Heart left ventricle (tissue), 13 donors: ENCODE results near the gene LMCD1.

Experiments used
- POLR2A ChIP-seq, 2 donors: fragments of 450-650 bp; IDR thresholded peaks; one replicate each; pipeline ENCODE4 v1.6.1; 2017; ENCODE audit warnings: antibody characterized with exemption in 2 of 2, mild to moderate bottlenecking in 2 of 2, moderate library complexity in 2 of 2
- TF ChIP-seq, protein P1 (sequence below), 12 donors: fragments of 200-600 bp; sonication (generic) in 4 of 12; IDR thresholded peaks; one replicate each; pipeline versions ENCODE4 v1.5.0 to v1.8.0; 2018 to 2022; ENCODE audit warnings: antibody characterized with exemption in 12 of 12, mild to moderate bottlenecking in 5 of 12
- donor health status: ischemic (EF 13 %, LVEDD 7.1; RV severe dilation, severe dysfunction).
- donor health status: DM: no; HTN: yes; CAD: no.
- donor health status: DM: no; HTN: no; CAD: no.
- donor health status: ischemic (EF 25% LVEDD 6.9; RV normal size, moderate dysfunction).
- donor health status: ischemic (EF 25% LVEDD 5.7; RV mildly dilated, moderate dysfunction).
- donor health status: ischemic (EF 35%, LVEDD 5.7; RV mildly dilated, moderate dysfunction).
- donor health status: nonischemic (EF 11% LVEDD 7.7; RV severe dilation, severe dysfunction).
- donor health status: DM: yes; HTN: yes; CAD: no.
- donor health status: PGD.
- donor health status: ischemic (EF 29% LVEDD 5.4; RV normal size, mild dysfunction).
- donor health status: nonischemic (EF 23%, LVEDD 6.1; RV moderate dilation, normal function).

DNA sequence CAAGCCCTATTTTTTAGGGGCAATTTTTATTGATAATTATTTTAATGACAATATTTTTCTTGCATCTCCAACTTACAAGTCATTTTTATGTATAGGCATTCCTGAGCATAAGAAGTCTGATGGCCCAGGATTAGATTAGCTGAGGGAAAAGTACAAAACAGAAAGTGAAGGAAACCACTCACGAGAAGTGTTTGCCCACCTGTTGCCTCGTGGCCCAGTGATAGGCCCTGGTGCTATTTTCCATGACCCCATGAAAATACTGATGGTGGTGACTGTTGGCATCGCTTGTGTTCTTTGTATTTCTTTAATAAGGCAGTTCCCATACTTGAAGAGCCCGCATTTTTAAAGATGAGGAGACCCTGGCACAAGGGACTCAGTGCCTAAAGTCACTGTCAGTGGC lies 7.9 kb upstream of the LMCD1 start:
- no peak for TF ChIP-seq POLR2A (IDR thresholded peaks at IDR 0.05)
- TF ChIP-seq, protein P1, sequence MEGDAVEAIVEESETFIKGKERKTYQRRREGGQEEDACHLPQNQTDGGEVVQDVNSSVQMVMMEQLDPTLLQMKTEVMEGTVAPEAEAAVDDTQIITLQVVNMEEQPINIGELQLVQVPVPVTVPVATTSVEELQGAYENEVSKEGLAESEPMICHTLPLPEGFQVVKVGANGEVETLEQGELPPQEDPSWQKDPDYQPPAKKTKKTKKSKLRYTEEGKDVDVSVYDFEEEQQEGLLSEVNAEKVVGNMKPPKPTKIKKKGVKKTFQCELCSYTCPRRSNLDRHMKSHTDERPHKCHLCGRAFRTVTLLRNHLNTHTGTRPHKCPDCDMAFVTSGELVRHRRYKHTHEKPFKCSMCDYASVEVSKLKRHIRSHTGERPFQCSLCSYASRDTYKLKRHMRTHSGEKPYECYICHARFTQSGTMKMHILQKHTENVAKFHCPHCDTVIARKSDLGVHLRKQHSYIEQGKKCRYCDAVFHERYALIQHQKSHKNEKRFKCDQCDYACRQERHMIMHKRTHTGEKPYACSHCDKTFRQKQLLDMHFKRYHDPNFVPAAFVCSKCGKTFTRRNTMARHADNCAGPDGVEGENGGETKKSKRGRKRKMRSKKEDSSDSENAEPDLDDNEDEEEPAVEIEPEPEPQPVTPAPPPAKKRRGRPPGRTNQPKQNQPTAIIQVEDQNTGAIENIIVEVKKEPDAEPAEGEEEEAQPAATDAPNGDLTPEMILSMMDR (IDR thresholded peaks at IDR 0.05) = no peak
